Astrocyte (in vitro differentiated cells and primary cell): Measurements from ENCODE around the gene NMT1.

ENCODE experiments used
- EZH2 ChIP-seq: IDR thresholded peaks from 2 replicates; pipeline ENCODE4 v1.6.1; 2012; ENCODE audit warnings: mild to moderate bottlenecking, low read length, inconsistent platforms; ENCODE audit not compliant: insufficient read depth
- TF ChIP-seq, protein P1 (sequence below): IDR thresholded peaks from 2 replicates; pipeline ENCODE4 v1.5.1; 2011; ENCODE audit warnings: low read depth, mild to moderate bottlenecking, inconsistent platforms, low read length, moderate library complexity; ENCODE audit not compliant: insufficient read depth

DNA sequence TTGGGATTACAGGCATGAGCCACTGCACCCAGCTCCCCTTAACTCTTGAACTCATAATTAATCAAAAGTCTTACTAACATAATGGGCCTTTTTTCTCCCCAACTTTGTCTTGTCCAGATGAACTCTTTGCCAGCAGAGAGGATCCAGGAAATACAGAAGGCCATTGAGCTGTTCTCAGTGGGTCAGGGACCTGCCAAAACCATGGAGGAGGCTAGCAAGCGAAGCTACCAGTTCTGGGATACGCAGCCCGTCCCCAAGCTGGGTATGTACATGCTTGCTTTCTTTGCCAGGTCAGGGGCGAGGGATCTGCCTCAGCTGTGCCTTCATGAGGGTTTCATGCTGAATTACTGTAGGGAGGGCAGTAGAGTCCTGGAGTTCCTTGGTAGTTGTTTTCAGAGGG is 25.3 kb downstream of the NMT1 start:
- TF ChIP-seq, protein P1, sequence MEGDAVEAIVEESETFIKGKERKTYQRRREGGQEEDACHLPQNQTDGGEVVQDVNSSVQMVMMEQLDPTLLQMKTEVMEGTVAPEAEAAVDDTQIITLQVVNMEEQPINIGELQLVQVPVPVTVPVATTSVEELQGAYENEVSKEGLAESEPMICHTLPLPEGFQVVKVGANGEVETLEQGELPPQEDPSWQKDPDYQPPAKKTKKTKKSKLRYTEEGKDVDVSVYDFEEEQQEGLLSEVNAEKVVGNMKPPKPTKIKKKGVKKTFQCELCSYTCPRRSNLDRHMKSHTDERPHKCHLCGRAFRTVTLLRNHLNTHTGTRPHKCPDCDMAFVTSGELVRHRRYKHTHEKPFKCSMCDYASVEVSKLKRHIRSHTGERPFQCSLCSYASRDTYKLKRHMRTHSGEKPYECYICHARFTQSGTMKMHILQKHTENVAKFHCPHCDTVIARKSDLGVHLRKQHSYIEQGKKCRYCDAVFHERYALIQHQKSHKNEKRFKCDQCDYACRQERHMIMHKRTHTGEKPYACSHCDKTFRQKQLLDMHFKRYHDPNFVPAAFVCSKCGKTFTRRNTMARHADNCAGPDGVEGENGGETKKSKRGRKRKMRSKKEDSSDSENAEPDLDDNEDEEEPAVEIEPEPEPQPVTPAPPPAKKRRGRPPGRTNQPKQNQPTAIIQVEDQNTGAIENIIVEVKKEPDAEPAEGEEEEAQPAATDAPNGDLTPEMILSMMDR, result no peak
- TF ChIP-seq EZH2, result no peak
